Measurements from ENCODE around the gene MGMT. TPM values are rescaled to one million over a fixed set of nuclear protein-coding genes. Genes with fewer than 3 reads are reported as not detected.

Gene MGMT
- total and polyA plus RNA-seq, 2 donors (not counting 1 experiment from before 2014, with no cell fraction given) = 1.9 to 29.1 TPM

- no peak overlapping the region for H3K9ac ChIP-seq (ENCODE audit: insufficient read depth, low read length)
- H3K4me1 ChIP-seq (ENCODE audit: control insufficient read depth, extremely low read depth, insufficient read depth, low read length) = no peaks in the 10 kb centered on the region
- no peak overlapping the region for H3K4me3 ChIP-seq (replicated peaks in 1 of 4; ENCODE audit: control extremely low read depth in 1 of 4, insufficient read depth in 1 of 4, low read depth in 3 of 4, low read length in 4 of 4)
- no peaks in the 10 kb centered on the region for H4K20me1 ChIP-seq (ENCODE audit: control insufficient read depth, extremely low read depth, insufficient read depth, low read length)
- no peak overlapping the region for H2AFZ ChIP-seq (ENCODE audit: low read length)
- DNase-seq (ENCODE audit: low read depth in 2 of 2) = no peak
- no peaks in the 10 kb centered on the region for H3K36me3 ChIP-seq (ENCODE audit: control insufficient read depth, insufficient read depth, low read length)
- no peak overlapping the region for H3K4me2 ChIP-seq (ENCODE audit: extremely low read depth, insufficient read depth, low read length)
- no peak for TF ChIP-seq EZH2 (IDR thresholded peaks at IDR 0.05; ENCODE audit: low read length, missing control alignments)
- TF ChIP-seq CTCF (conservative IDR thresholded peaks at IDR 0.05 in 1 of 2, IDR thresholded peaks at IDR 0.05 in 1 of 2; ENCODE audit: low read depth in 1 of 2, low read length in 2 of 2) = no peak
- no peaks in the 10 kb centered on the region for H3K79me2 ChIP-seq (ENCODE audit: control insufficient read depth, insufficient read depth, low read length)
- H3K9me3 ChIP-seq (ENCODE audit: control insufficient read depth, insufficient read depth, low read depth, low read length) = no peaks in the 10 kb centered on the region
- no peak overlapping the region for H3K27ac ChIP-seq (ENCODE audit: insufficient read depth, low read length)
- no peaks in the 10 kb centered on the region for H3K27me3 ChIP-seq (ENCODE audit: control insufficient read depth, insufficient read depth, low read length)
Measured at GRCh38 chr10:129509155-129509554, 42.1 kb downstream of the MGMT start.

GRCh38 chr10:129509835-129510234 is 42.8 kb downstream of the MGMT start:
- Histone ChIP-seq H3K79me2 (ENCODE audit: control insufficient read depth, insufficient read depth, low read length) (no peaks in the 10 kb centered on the region), H3K27ac (ENCODE audit: insufficient read depth, low read length) (no peak overlapping the region), H3K9me3 (ENCODE audit: control insufficient read depth, insufficient read depth, low read depth, low read length) (no peaks in the 10 kb centered on the region), H3K36me3 (ENCODE audit: control insufficient read depth, insufficient read depth, low read length) (no peaks in the 10 kb centered on the region), H4K20me1 (ENCODE audit: control insufficient read depth, extremely low read depth, insufficient read depth, low read length) (no peaks in the 10 kb centered on the region), H3K27me3 (ENCODE audit: control insufficient read depth, insufficient read depth, low read length) (no peaks in the 10 kb centered on the region), H3K4me2 (ENCODE audit: extremely low read depth, insufficient read depth, low read length) (no peak overlapping the region), H2AFZ (ENCODE audit: low read length) (no peak overlapping the region), H3K4me3 (replicated peaks in 1 of 4; ENCODE audit: control extremely low read depth in 1 of 4, insufficient read depth in 1 of 4, low read depth in 3 of 4, low read length in 4 of 4) (no peak overlapping the region), H3K9ac (ENCODE audit: insufficient read depth, low read length) (no peak overlapping the region), H3K4me1 (ENCODE audit: control insufficient read depth, extremely low read depth, insufficient read depth, low read length) (no peaks in the 10 kb centered on the region)
- DNase-seq (ENCODE audit: low read depth in 2 of 2) = no peak
- no peak for TF ChIP-seq CTCF (conservative IDR thresholded peaks at IDR 0.05 in 1 of 2, IDR thresholded peaks at IDR 0.05 in 1 of 2; ENCODE audit: low read depth in 1 of 2, low read length in 2 of 2)
- no peak for TF ChIP-seq EZH2 (IDR thresholded peaks at IDR 0.05; ENCODE audit: low read length, missing control alignments)

GRCh38 chr10:129511086-129511485 is 44.0 kb downstream of the MGMT start:
- no peak for TF ChIP-seq EZH2 (IDR thresholded peaks at IDR 0.05; ENCODE audit: low read length, missing control alignments)
- H3K4me3 ChIP-seq (replicated peaks in 1 of 4; ENCODE audit: control extremely low read depth in 1 of 4, insufficient read depth in 1 of 4, low read depth in 3 of 4, low read length in 4 of 4) = no peak overlapping the region
- no peaks in the 10 kb centered on the region for H3K4me1 ChIP-seq (ENCODE audit: control insufficient read depth, extremely low read depth, insufficient read depth, low read length)
- DNase-seq (ENCODE audit: low read depth in 2 of 2) = no peak
- H3K36me3 ChIP-seq (ENCODE audit: control insufficient read depth, insufficient read depth, low read length) = no peaks in the 10 kb centered on the region
- no peaks in the 10 kb centered on the region for H3K79me2 ChIP-seq (ENCODE audit: control insufficient read depth, insufficient read depth, low read length)
- no peaks in the 10 kb centered on the region for H4K20me1 ChIP-seq (ENCODE audit: control insufficient read depth, extremely low read depth, insufficient read depth, low read length)
- no peak overlapping the region for H3K9ac ChIP-seq (ENCODE audit: insufficient read depth, low read length)
- H3K27ac ChIP-seq (ENCODE audit: insufficient read depth, low read length) = no peak overlapping the region
- no peak overlapping the region for H2AFZ ChIP-seq (ENCODE audit: low read length)
- no peak overlapping the region for H3K4me2 ChIP-seq (ENCODE audit: extremely low read depth, insufficient read depth, low read length)
- H3K27me3 ChIP-seq (ENCODE audit: control insufficient read depth, insufficient read depth, low read length) = no peaks in the 10 kb centered on the region
- no peaks in the 10 kb centered on the region for H3K9me3 ChIP-seq (ENCODE audit: control insufficient read depth, insufficient read depth, low read depth, low read length)

Measured in fibroblast of lung (primary cell).